ENCODE results near the gene HECTD1. TPM values are rescaled to one million over a fixed set of nuclear protein-coding genes. Genes with fewer than 3 reads are reported as not detected.
A peak's percentile ranks its signal among the peaks of the same experiment; 100 is the strongest.
"Not testable (repeated sequence)": the region's sequence is repeated elsewhere in the genome, so short reads cannot be mapped to it uniquely, and the experiment has no call there.

Gene HECTD1
- total RNA-seq, 1 donor from 2014 or later = 143 TPM

GRCh38 chr14:31189346-31190218, 18.0 kb downstream of the HECTD1 start:
- Mint-ChIP-seq H3K27me3 (no peaks in the 10 kb centered on the region), H3K27ac (peak overlapping the region; percentile 10), H3K4me1 (ENCODE audit: unreplicated experiment) (no peaks in the 10 kb centered on the region), H3K36me3 (peaks cover 30% of the 10 kb centered on the region), H3K4me3 (no peak overlapping the region), H3K9me3 (no peaks in the 10 kb centered on the region)
- TF ChIP-seq CTCF (conservative IDR thresholded peaks at IDR 0.05) = no peak
- no peak for DNase-seq (ENCODE audit: extremely low spot score, unreplicated experiment)

- Mint-ChIP-seq H3K27me3 (no peaks in the 10 kb centered on the region), H3K27ac (peak overlapping the region; percentile 10)
These were observed 18.8 kb downstream of the HECTD1 start for GRCh38 chr14:31188744-31189143.

GRCh38 chr14:31182016-31182415, 25.6 kb downstream of the HECTD1 start:
- H3K9me3 Mint-ChIP-seq; H3K4me3 Mint-ChIP-seq; H3K4me1 Mint-ChIP-seq (ENCODE audit: unreplicated experiment); DNase-seq (ENCODE audit: extremely low spot score, unreplicated experiment); H3K27ac Mint-ChIP-seq; H3K27me3 Mint-ChIP-seq: not testable (repeated sequence)
- peaks cover 12% of the 10 kb centered on the region for H3K36me3 Mint-ChIP-seq

More at GRCh38 chr14:31188744-31189143, 18.8 kb downstream of the HECTD1 start:
- no peaks in the 10 kb centered on the region for H3K4me1 Mint-ChIP-seq (ENCODE audit: unreplicated experiment)
- H3K9me3 Mint-ChIP-seq = no peaks in the 10 kb centered on the region
- no peak for TF ChIP-seq CTCF (conservative IDR thresholded peaks at IDR 0.05)
- H3K36me3 Mint-ChIP-seq = peaks cover 25% of the 10 kb centered on the region
- DNase-seq (ENCODE audit: extremely low spot score, unreplicated experiment) = no peak
- H3K4me3 Mint-ChIP-seq = no peak overlapping the region

- TF ChIP-seq CTCF (conservative IDR thresholded peaks at IDR 0.05) = no peak
- Mint-ChIP-seq H3K27me3 (no peaks in the 10 kb centered on the region), H3K27ac (no peak overlapping the region), H3K4me1 (ENCODE audit: unreplicated experiment) (no peaks in the 10 kb centered on the region), H3K9me3 (no peaks in the 10 kb centered on the region), H3K4me3 (no peak overlapping the region), H3K36me3 (peaks cover 12% of the 10 kb centered on the region)
- no peak for DNase-seq (ENCODE audit: extremely low spot score, unreplicated experiment)
These were observed 26.3 kb downstream of the HECTD1 start for GRCh38 chr14:31181271-31181670.

GRCh38 chr14:31180299-31181051, 27.1 kb downstream of the HECTD1 start:
- no peak for TF ChIP-seq CTCF (conservative IDR thresholded peaks at IDR 0.05)
- no peaks in the 10 kb centered on the region for H3K27me3 Mint-ChIP-seq
- no peak for DNase-seq (ENCODE audit: extremely low spot score, unreplicated experiment)
- H3K36me3 Mint-ChIP-seq = peaks cover 6% of the 10 kb centered on the region
- no peaks in the 10 kb centered on the region for H3K4me1 Mint-ChIP-seq (ENCODE audit: unreplicated experiment)
- H3K9me3 Mint-ChIP-seq = no peaks in the 10 kb centered on the region
- no peak overlapping the region for H3K4me3 Mint-ChIP-seq
- no peak overlapping the region for H3K27ac Mint-ChIP-seq

GRCh38 chr14:31174433-31174832, 33.2 kb downstream of the HECTD1 start:
- Mint-ChIP-seq H3K36me3 (peaks cover 28% of the 10 kb centered on the region), H3K27ac (no peak overlapping the region), H3K9me3 (no peaks in the 10 kb centered on the region), H3K4me3 (no peak overlapping the region), H3K4me1 (ENCODE audit: unreplicated experiment) (no peaks in the 10 kb centered on the region), H3K27me3 (no peaks in the 10 kb centered on the region)
- DNase-seq (ENCODE audit: extremely low spot score, unreplicated experiment) = no peak
- TF ChIP-seq CTCF (conservative IDR thresholded peaks at IDR 0.05) = no peak
